Right atrium auricular region (tissue), 2 donors: ENCODE results near the gene THRB. TPM values are rescaled to one million over a fixed set of nuclear protein-coding genes. Genes with fewer than 3 reads are reported as not detected.

ENCODE experiments used
- DNase-seq: peaks from one replicate; pipeline ENCODE4 v3.0.0-alpha.2; 2019; ENCODE audit warnings: low spot score
- H3K27ac ChIP-seq, 2 donors: fragments of 200-600 bp; sonication (generic); 1 replicate in 1 of 2; 2 replicates in 1 of 2; pipeline ENCODE4 v1.5.1; 2016 to 2019
- H3K27me3 ChIP-seq, 2 donors: fragments of 200-600 bp; sonication (generic); one replicate each; pipeline versions ENCODE4 v1.5.1 to v1.6.0; 2017 to 2019
- H3K36me3 ChIP-seq: fragments of 200-600 bp; sonication (generic); one replicate; pipeline ENCODE4 v1.5.1; 2016
- H3K4me1 ChIP-seq, 2 donors: fragments of 200-600 bp; sonication (generic); one replicate each; pipeline versions ENCODE4 v1.5.1 to v1.6.0; 2017 to 2019
- H3K4me3 ChIP-seq, 2 donors: fragments of 200-600 bp; sonication (generic); 1 replicate in 1 of 2; 2 replicates in 1 of 2; pipeline ENCODE4 v1.5.1; 2017 to 2019; ENCODE audit warnings: mild to moderate bottlenecking in 1 of 2, moderate library complexity in 1 of 2
- H3K9me3 ChIP-seq, 2 donors: fragments of 200-600 bp; sonication (generic); one replicate each; pipeline ENCODE4 v1.5.1; 2019
- CTCF ChIP-seq, 2 donors: fragments of 200-600 bp; sonication (generic); IDR thresholded peaks; one replicate each; pipeline ENCODE4 v1.5.1; 2019; ENCODE audit warnings: antibody characterized with exemption in 2 of 2
- total RNA-seq, 2 donors: library from RNA; depleted of rRNA; stranded (reverse); fragments of >200 nt; gene quantifications; one replicate each; pipeline ENCODE4 v1.1.0, GENCODE V29; 2016

The THRB gene
- total RNA-seq, 2 donors from 2014 or later, result 4.2 to 7.0 TPM

- Histone ChIP-seq H3K9me3 (no peaks in the 10 kb centered on the region), H3K4me3 (no peak overlapping the region), H3K4me1 (peaks cover 0 to 6% of the 10 kb centered on the region in 2 donors), H3K27ac (no peak overlapping the region), H3K27me3 (no peaks in the 10 kb centered on the region), H3K36me3 (no peaks in the 10 kb centered on the region)
- TF ChIP-seq CTCF (IDR thresholded peaks at IDR 0.05), result no peak
- no peak for DNase-seq
These were observed 268.3 kb downstream of the THRB start for GRCh38 chr3:24226397-24226796.

- no peak for DNase-seq
- no peaks in the 10 kb centered on the region for H3K27me3 ChIP-seq
- TF ChIP-seq CTCF (IDR thresholded peaks at IDR 0.05), result no peak
- peaks cover 0 to 6% of the 10 kb centered on the region in 2 donors for H3K4me1 ChIP-seq
- no peaks in the 10 kb centered on the region for H3K36me3 ChIP-seq
- no peaks in the 10 kb centered on the region for H3K9me3 ChIP-seq
- H3K27ac ChIP-seq, result no peak overlapping the region
- no peak overlapping the region for H3K4me3 ChIP-seq
These were observed 269.2 kb downstream of the THRB start for GRCh38 chr3:24225385-24225950.

GRCh38 chr3:24224666-24225384 is 269.8 kb downstream of the THRB start:
- no peak overlapping the region for H3K4me3 ChIP-seq
- H3K27me3 ChIP-seq, result no peaks in the 10 kb centered on the region
- no peaks in the 10 kb centered on the region for H3K9me3 ChIP-seq
- peaks cover 0 to 6% of the 10 kb centered on the region in 2 donors for H3K4me1 ChIP-seq
- no peak overlapping the region for H3K27ac ChIP-seq
- H3K36me3 ChIP-seq, result no peaks in the 10 kb centered on the region
- no peak for TF ChIP-seq CTCF (IDR thresholded peaks at IDR 0.05)
- no peak for DNase-seq

GRCh38 chr3:24222165-24222805 is 272.4 kb downstream of the THRB start:
- TF ChIP-seq CTCF (IDR thresholded peaks at IDR 0.05), result no peak
- Histone ChIP-seq H3K4me1 (peaks cover 0 to 6% of the 10 kb centered on the region in 2 donors), H3K27me3 (no peaks in the 10 kb centered on the region), H3K36me3 (no peaks in the 10 kb centered on the region), H3K4me3 (no peak overlapping the region), H3K9me3 (no peaks in the 10 kb centered on the region), H3K27ac (no peak overlapping the region)
- DNase-seq, result no peak

GRCh38 chr3:24220859-24221657 is 273.6 kb downstream of the THRB start:
- TF ChIP-seq CTCF (IDR thresholded peaks at IDR 0.05), result no peak

More at GRCh38 chr3:24220859-24221657, 273.6 kb downstream of the THRB start:
- Histone ChIP-seq H3K4me1 (peaks cover 0 to 6% of the 10 kb centered on the region in 2 donors), H3K9me3 (no peaks in the 10 kb centered on the region), H3K27ac (no peak overlapping the region), H3K27me3 (no peaks in the 10 kb centered on the region), H3K4me3 (no peak overlapping the region), H3K36me3 (no peaks in the 10 kb centered on the region)
- DNase-seq, result peak; percentile 79
